Suppressor macrophage treated with lipopolysaccharide for 1 hour (primary cell): ENCODE measurements around the gene WDHD1.
"Not testable (repeated sequence)": the region's sequence is repeated elsewhere in the genome, so short reads cannot be mapped to it uniquely, and the experiment has no call there.

Experiments
- DNase-seq, 3 donors: peaks; one replicate each; pipeline ENCODE4 v3.0.0-alpha.2; 2020 to 2022

Gene WDHD1

GRCh38 chr14:54946500-54946899 is 80.4 kb downstream of the WDHD1 start:
- no peak for DNase-seq

- no peak for DNase-seq
These were observed 82.0 kb downstream of the WDHD1 start for GRCh38 chr14:54944737-54945391.

- peak; percentile 24 to 31 (median 26) for DNase-seq
These were observed 84.0 kb downstream of the WDHD1 start for GRCh38 chr14:54942913-54943312.

DNA sequence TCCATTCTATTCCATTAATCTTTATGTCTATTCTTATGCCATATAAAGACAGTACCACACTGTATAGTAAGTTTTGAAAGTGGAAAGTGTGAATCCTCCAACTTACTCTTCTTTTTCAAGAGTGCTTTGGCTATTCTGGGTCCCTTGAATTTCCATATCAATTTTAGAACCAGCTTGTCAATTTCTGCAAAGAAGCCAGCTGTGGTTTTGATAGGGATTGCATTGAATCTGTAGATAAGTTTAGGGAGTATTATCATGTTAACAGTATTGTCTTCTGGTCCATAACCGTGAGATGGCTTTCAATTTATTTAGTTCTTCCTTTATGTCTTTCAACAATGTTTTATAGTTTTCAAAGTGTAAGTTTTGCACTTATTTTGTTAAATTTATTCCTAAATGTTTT is 90.1 kb downstream of the WDHD1 start:
- DNase-seq, result no peak

GRCh38 chr14:54935958-54936357 is 90.9 kb downstream of the WDHD1 start:
- no peak for DNase-seq

- DNase-seq, result no peak
These were observed 91.8 kb downstream of the WDHD1 start for GRCh38 chr14:54935100-54935499.

- no peak for DNase-seq
These were observed 93.9 kb downstream of the WDHD1 start for GRCh38 chr14:54933006-54933405.

GRCh38 chr14:54931598-54932340 is 95.1 kb downstream of the WDHD1 start:
- no peak for DNase-seq

- DNase-seq, result no peak
These were observed 95.8 kb downstream of the WDHD1 start for GRCh38 chr14:54931101-54931500.

DNA sequence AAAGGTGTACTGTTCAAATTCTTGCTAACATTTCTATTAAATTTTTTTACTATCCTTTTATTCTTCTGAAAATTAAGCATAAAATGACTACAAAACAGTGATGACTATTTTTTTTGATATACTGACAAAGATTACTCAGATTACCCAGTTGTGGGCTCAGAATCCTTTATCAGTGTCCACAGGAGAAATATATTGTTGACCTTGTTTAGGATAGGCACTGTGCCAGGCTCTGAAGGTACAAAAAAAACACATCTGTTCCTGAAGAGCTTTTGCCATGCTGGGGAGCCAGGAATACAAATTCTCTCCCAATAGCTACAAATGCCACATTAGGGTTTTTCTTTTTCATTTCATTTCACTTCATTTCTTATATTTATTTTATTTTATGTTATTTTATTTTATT is 97.3 kb downstream of the WDHD1 start:
- DNase-seq, result no peak

GRCh38 chr14:54928216-54928615 is 98.7 kb downstream of the WDHD1 start:
- no peak for DNase-seq

- no peak for DNase-seq
These were observed 99.3 kb downstream of the WDHD1 start for GRCh38 chr14:54927551-54927950.

DNA sequence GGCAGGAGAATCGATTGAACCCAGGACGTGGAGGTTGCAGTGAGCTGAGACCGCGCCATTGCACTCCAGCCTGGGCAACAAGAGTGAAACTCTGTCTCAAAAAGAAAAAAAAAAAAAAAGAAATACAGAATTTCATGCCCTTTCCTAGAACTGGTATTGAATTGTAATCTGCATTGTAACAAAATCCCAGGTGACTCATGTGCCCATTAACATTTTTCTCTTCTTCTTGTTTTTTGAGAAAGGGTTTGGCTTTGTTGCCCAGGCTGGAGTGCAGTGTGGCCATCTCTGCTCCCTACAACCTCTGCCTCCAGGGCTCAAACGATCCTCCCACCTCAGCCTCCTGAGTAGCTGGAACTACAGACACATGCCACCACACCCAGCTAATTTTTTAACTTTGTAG is 100.3 kb downstream of the WDHD1 start:
- not testable (repeated sequence) for DNase-seq

DNA sequence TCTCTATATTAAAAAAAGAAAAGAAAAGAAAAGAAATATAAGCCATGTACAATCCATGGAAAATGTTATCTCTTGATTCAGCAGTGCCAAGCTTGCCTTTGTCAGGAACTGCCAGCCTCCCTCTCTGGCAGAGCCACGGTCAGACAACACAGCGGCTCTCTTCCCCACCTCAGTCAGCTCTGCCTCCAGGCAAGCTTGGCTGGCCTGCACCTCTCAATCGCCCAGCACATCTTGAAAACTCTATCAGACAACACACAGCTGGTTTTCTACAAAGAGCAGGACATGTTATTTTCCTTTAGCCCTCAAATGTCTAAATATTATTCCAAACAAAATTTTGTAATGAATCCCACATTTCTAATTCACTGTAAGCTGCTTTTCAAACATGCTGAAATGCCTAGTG is 104.3 kb downstream of the WDHD1 start:
- DNase-seq, result no peak

DNA sequence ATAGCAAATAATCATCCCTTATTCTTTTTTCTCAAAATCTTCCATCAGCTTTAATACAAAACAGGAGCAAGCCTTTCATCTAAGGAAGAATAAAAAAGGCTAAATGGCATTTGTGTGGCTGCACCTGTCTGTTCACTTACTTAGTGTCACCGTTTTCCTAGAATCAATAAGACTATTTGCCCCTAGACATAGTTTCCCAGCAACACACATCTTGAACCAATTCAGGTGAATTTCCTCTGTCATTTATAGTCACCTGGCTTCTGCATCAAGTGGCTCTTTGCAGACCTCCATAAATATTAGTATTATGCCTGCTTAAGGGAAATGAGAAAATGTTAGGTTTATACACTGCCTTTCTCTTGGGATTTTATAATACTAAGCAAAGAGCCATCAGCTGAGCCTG is 106.8 kb downstream of the WDHD1 start:
- no peak for DNase-seq

DNA sequence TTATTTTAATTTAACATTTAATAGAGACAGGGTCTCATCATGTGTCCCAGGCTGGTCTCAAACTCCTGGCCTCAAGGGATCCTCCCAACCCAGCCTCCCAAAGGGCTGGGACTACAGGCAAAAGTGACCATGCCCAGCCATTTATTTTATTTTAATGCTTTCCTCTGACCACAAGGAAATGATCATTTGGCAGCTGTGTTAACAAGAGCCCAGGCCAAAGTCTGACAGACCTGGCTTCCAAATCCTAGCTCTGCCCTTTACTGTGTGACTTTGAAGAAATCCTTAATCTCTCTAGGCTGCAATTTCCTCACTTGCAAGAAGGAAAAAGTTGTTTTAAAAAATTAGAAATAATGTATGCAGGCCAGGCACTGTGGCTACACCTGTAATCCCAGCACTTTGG is 107.6 kb downstream of the WDHD1 start:
- DNase-seq, result no peak

- DNase-seq, result no peak
These were observed 108.5 kb downstream of the WDHD1 start for GRCh38 chr14:54918427-54918826.

DNA sequence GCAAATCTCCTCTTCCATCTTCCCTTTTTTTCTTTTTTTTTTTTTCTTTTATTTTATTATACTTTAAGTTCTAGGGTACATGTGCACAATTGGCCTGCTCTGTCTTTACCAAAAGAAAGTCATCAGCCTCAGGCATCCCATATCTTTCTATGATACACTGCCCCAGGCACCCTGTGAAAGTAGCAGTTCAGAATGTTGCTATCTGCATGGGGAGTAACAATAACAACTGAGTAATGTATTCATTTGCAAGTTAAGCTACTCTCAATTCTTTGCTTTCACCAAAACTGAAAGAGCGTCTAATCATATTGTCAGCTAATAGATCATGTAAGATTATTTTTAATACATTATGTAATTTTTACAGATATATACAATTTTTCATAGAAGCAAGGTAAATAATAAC is 110.8 kb downstream of the WDHD1 start:
- DNase-seq, result no peak

DNA sequence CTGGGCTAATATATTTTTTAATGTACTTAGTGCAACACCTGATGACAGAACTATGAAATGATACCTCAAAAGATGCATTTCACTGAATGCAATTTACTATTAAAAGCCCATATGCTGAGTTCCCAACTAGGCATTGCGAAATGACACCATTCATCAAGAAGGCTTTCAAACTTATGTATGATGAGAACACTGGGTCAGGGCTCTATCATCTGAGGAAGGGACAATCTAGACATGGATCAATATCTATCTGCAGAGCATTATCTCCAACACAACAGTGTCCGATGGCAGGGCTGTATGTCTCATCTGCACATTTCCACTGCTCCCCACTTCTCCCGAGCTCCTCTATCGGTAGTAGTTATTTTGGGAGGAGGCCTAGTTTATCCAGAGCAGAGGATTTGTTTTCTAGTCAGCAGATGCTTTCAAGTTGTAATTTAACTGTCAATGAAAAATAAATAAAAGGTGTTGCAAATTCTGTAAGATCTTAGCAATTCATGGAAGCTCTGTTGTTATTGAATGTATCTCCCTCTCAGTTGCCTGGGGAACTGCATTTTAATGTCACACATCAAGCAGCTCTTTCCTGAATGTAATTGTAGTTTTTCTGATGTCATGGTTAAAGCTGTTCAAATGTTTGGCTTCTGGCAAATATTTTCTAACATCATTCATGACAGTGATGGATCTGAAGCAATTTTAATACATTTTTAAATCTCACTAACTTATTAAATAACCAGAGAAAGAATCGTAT is 116.9 kb downstream of the WDHD1 start:
- no peak for DNase-seq

GRCh38 chr14:54908973-54909372 is 117.9 kb downstream of the WDHD1 start:
- peak in 2 of 3 donors; percentile 49 to 54 for DNase-seq

DNA sequence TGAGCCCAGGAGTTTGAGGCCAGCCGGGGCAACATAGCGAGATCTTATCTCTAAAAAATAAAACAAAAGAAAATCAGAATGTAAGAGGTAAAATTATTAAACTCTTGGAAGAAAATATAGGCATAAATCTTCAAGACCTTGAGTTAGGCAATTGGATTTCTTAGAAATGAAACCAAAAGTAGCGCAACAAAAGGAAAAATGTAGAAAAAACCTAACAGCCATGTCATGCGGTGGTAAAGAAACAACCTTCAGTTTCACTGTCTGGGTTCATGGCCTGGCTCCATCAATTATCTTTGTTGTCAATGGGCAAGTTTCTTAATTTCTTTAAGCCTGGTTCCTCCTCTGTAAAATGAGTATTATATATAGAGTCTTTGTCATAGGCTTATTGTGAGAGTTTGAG is 118.7 kb downstream of the WDHD1 start:
- peak; percentile 60 to 78 (median 61) for DNase-seq

DNA sequence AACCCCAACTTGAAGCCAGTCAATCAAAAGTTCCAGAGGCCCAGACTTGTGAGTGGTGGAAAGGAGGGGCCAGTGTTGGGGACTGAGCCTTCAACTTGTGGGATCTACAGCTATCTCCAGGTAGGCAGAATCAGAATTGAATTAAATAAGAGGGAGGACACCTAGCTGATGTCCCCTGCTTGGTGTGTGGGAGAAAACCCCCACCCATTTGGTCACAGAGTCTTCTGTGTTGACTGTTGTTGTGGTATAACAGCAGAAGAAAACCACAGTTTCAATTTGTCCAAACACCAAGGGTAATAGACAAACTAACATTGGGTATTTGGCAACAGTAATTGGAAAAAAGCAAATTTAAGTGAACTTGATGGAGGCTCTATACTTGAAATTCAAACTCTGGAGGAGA is 120.8 kb downstream of the WDHD1 start:
- no peak for DNase-seq

DNA sequence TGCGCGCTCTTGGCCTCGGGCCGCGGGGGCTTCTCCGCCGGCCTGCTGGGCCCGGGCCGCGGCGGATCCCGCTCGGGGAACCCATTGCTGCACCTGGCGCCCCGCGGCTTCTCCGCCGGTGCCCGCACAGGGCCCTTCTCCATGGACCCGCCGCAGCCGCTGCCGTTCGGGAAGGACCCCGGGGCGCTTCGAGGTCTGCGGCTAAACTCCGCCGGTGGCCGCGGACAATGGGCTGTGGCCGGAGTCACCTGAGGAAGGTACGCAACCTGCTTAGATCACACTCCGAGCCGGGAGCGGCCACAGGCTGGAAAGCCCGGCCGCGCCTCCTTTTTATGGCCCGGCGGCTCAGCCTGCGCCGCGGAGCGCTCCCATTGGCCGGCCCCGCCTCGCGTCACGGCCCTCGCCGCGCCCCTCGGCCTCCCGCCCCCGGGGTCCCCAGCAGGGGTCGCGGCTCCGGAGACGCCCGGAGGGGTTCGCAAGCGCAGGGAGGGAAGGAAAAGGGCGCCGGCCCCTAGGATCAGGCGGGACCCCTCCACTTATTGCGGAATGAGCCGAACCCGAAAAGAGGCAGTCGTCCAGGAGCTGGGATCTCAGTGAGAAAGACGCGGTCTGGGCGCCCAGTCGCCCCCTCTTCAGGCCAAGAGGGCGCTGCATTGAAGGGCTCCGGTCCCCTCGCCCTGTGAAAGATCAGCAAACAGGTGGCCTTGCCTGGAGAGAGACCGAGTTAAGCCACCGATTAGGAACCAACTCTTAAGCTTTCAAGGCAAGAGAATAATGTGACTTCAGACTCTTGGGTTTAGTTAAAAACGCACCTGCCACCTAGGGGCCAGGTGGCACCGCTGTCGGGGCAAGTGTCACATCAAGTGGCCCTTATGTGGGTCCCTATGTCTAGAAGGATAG is 124.1 kb downstream of the WDHD1 start, which contains the start of gene GCH1:
Gene GCH1 (minus strand): TSS at position 306 of the 900 bp plus-strand sequence. CDS start 163 bp downstream, at position 143.
- peak; percentile 90 to 95 (median 93) for DNase-seq
